Osteoblast (primary cell): ENCODE data around the gene IL3RA. TPM values are rescaled to one million over a fixed set of nuclear protein-coding genes. Genes with fewer than 3 reads are reported as not detected.

Experiments
- DNase-seq: peaks from one replicate; pipeline ENCODE4 v3.0.0; 2011; ENCODE audit warnings: low spot score, mixed read lengths; ENCODE audit not compliant: insufficient read length; ENCODE audit errors: missing footprints
- H2AFZ ChIP-seq: 2 replicates; pipeline ENCODE4 v1.6.0; 2011; ENCODE audit warnings: mild to moderate bottlenecking, low read length
- H3K27ac ChIP-seq: 2 replicates; pipeline ENCODE4 v1.5.1; 2011; ENCODE audit warnings: mild to moderate bottlenecking, low read depth, low read length, moderate library complexity
- H3K27me3 ChIP-seq: 2 replicates; pipeline ENCODE4 v1.6.0; 2012; ENCODE audit warnings: mild to moderate bottlenecking, control low read depth, inconsistent platforms, low read length, moderate library complexity; ENCODE audit not compliant: insufficient read depth
- H3K36me3 ChIP-seq: 2 replicates; pipeline ENCODE4 v1.5.1; 2011; ENCODE audit warnings: mild to moderate bottlenecking, low read length, control low read depth, moderate library complexity; ENCODE audit not compliant: insufficient read depth
- H3K4me1 ChIP-seq: 2 replicates; pipeline ENCODE4 v1.5.1; 2011; ENCODE audit warnings: mild to moderate bottlenecking, low read length, control low read depth, moderate library complexity; ENCODE audit not compliant: insufficient read depth
- H3K4me2 ChIP-seq: 2 replicates; pipeline ENCODE4 v1.6.0; 2011; ENCODE audit warnings: mild to moderate bottlenecking, low read length; ENCODE audit not compliant: insufficient read depth
- H3K4me3 ChIP-seq: fragments of 200-600 bp; sonication (generic); 3 replicates; pipeline ENCODE4 v1.5.1; 2012; ENCODE audit warnings: mild to moderate bottlenecking, low read length, inconsistent platforms; ENCODE audit not compliant: insufficient read depth
- H3K79me2 ChIP-seq: 2 replicates; pipeline ENCODE4 v1.6.0; 2012; ENCODE audit warnings: mild to moderate bottlenecking, low read length, control low read depth, inconsistent platforms; ENCODE audit not compliant: insufficient read depth
- H3K9me3 ChIP-seq: 2 replicates; pipeline ENCODE4 v1.5.1; 2011; ENCODE audit warnings: low read depth, low read length, control low read depth
- H4K20me1 ChIP-seq: 2 replicates; pipeline ENCODE4 v1.6.0; 2012; ENCODE audit warnings: mild to moderate bottlenecking, low read length, control low read depth; ENCODE audit not compliant: insufficient read depth
- CTCF ChIP-seq: IDR thresholded peaks from 2 replicates; pipeline ENCODE4 v1.5.1; 2011; ENCODE audit warnings: mild to moderate bottlenecking, low read depth, low read length, moderate library complexity; ENCODE audit errors: extremely low read depth
- total RNA-seq: library from RNA; depleted of rRNA; stranded (reverse); fragments of >200 nt; gene quantifications from 2 replicates; pipeline ENCODE4 v1.2.3, GENCODE V29; 2012

The IL3RA gene
- total RNA-seq, 1 donor, result 0.72 TPM

DNA sequence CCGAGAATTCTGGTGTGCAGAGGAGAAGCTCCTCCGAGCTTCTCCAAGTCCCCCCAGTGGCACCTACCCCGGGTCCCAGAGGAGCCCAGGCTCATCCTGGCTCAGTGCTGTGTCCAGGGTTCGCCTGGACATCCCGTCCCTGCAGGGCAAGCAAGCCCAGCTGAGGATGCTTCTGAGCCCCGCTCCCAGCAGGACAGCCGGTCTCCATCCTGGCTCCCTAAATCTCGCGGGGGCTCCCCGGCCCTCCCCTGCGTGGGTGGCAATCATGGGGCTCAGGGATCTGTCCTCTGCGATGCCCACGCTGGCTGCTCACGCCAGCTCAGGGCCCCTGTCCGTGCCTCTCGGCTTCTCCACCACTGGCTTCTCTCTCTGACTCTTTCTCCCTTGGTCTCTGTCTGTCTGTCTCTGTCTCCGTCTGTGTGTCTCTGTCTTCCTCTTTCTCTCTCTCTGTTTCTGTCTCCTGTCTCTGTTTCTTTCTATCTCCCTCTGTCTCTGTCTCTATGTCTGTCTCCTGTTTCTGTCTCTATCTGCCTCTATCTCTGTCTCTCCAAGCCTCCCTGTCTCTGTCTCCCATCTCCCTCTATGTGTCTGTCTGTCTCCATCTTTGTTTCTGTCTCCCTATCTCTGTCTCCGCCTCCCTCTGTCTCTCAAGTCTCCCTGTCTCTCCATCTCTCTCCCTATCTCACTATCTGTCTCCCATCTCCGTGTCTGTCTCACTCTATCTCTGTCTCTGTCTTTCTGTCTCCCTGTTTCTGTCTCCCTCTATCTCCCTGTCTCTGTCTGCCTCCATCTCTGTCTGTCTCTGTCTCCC, 83.2 kb downstream of the IL3RA start:
- H3K9me3 ChIP-seq, result peaks cover 7% of the 10 kb centered on the region
- H3K4me1 ChIP-seq, result no peaks in the 10 kb centered on the region
- no peaks in the 10 kb centered on the region for H3K79me2 ChIP-seq
- H3K27ac ChIP-seq, result no peak overlapping the region
- H2AFZ ChIP-seq, result no peak overlapping the region
- H3K36me3 ChIP-seq, result peaks cover 45% of the 10 kb centered on the region
- no peak for DNase-seq
- no peaks in the 10 kb centered on the region for H3K27me3 ChIP-seq
- no peak overlapping the region for H3K4me3 ChIP-seq
- H3K4me2 ChIP-seq, result no peak overlapping the region
- H4K20me1 ChIP-seq, result peaks cover 2% of the 10 kb centered on the region
- no peak for TF ChIP-seq CTCF

- no peaks in the 10 kb centered on the region for H3K4me1 ChIP-seq
- no peak overlapping the region for H3K27ac ChIP-seq
- H3K4me2 ChIP-seq, result no peak overlapping the region
- no peaks in the 10 kb centered on the region for H3K27me3 ChIP-seq
- DNase-seq, result no peak
- peaks cover 2% of the 10 kb centered on the region for H4K20me1 ChIP-seq
- peaks cover 50% of the 10 kb centered on the region for H3K36me3 ChIP-seq
- no peak for TF ChIP-seq CTCF
- H3K79me2 ChIP-seq, result no peaks in the 10 kb centered on the region
- H2AFZ ChIP-seq, result no peak overlapping the region
- H3K9me3 ChIP-seq, result peaks cover 7% of the 10 kb centered on the region
- H3K4me3 ChIP-seq, result no peak overlapping the region
Measured at GRCh38 chrX:1420371-1420770, 83.8 kb downstream of the IL3RA start.

- H3K36me3 ChIP-seq, result peaks cover 45% of the 10 kb centered on the region
- no peak overlapping the region for H3K27ac ChIP-seq
- H3K4me2 ChIP-seq, result no peak overlapping the region
- H3K27me3 ChIP-seq, result no peaks in the 10 kb centered on the region
- no peaks in the 10 kb centered on the region for H4K20me1 ChIP-seq
- H3K9me3 ChIP-seq, result peaks cover 7% of the 10 kb centered on the region
- no peak for TF ChIP-seq CTCF
- DNase-seq, result no peak
- no peaks in the 10 kb centered on the region for H3K4me1 ChIP-seq
- no peak overlapping the region for H3K4me3 ChIP-seq
- H2AFZ ChIP-seq, result no peak overlapping the region
- H3K79me2 ChIP-seq, result no peaks in the 10 kb centered on the region
Measured at GRCh38 chrX:1421433-1422134, 85.0 kb downstream of the IL3RA start.

DNA sequence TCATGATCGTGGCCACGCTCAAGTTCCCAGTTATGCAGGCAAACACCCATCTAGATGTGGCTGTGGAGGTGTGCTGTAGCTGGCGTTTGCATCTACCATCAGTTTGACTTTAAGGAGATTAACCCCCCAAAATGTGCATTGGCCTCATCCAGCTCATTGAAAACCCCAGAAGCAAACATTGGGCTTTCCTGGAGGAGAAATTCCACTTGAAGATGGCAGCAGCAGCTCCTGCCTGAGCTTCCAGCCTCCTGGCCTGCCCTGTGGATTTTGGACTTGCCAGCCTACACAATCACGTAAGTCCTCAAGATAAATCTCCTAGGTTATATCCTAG, 85.5 kb downstream of the IL3RA start:
- H3K4me1 ChIP-seq, result no peaks in the 10 kb centered on the region
- no peaks in the 10 kb centered on the region for H3K27me3 ChIP-seq
- no peak overlapping the region for H3K27ac ChIP-seq
- H4K20me1 ChIP-seq, result no peaks in the 10 kb centered on the region
- H3K4me3 ChIP-seq, result no peak overlapping the region
- no peak for TF ChIP-seq CTCF
- H2AFZ ChIP-seq, result no peak overlapping the region
- H3K79me2 ChIP-seq, result no peaks in the 10 kb centered on the region
- H3K36me3 ChIP-seq, result peaks cover 41% of the 10 kb centered on the region
- H3K4me2 ChIP-seq, result no peak overlapping the region
- H3K9me3 ChIP-seq, result peaks cover 7% of the 10 kb centered on the region
- DNase-seq, result no peak
